Mucosa of gallbladder (tissue), 1 donor: ENCODE data around the gene RPEL1. TPM values are rescaled to one million over a fixed set of nuclear protein-coding genes. Genes with fewer than 3 reads are reported as not detected.

Source experiments
- DNase-seq: peaks from one replicate; pipeline ENCODE4 v3.0.0-alpha.2; 2020; ENCODE audit warnings: low spot score
- total RNA-seq: library from RNA; stranded (reverse); gene quantifications from one replicate; pipeline ENCODE4 v1.2.1, GENCODE V29; 2021
- donor health status: DM: no; HTN: no; CAD: no.

Gene RPEL1
- total RNA-seq, 1 donor from 2014 or later: 0.09 TPM

GRCh38 chr10:103280031-103280430, 34.3 kb downstream of the RPEL1 start:
- no peak for DNase-seq

- no peak for DNase-seq
Observed at GRCh38 chr10:103280506-103280905, 34.8 kb downstream of the RPEL1 start.

GRCh38 chr10:103281753-103282152, 36.1 kb downstream of the RPEL1 start:
- DNase-seq: no peak

GRCh38 chr10:103282961-103283360, 37.3 kb downstream of the RPEL1 start:
- no peak for DNase-seq

GRCh38 chr10:103284170-103284569, 38.5 kb downstream of the RPEL1 start:
- DNase-seq: no peak

GRCh38 chr10:103287992-103288391, 42.3 kb downstream of the RPEL1 start:
- DNase-seq: no peak

GRCh38 chr10:103291588-103291987, 45.9 kb downstream of the RPEL1 start:
- DNase-seq: no peak

GRCh38 chr10:103295374-103296015, 49.8 kb downstream of the RPEL1 start:
- no peak for DNase-seq

Other genes starting within 250 kb of the RPEL1 start
- gene NT5C2, start 52.6 kb upstream of the RPEL1 start, total RNA-seq: 95.2 TPM
- gene INA, start 31.3 kb downstream of the RPEL1 start, total RNA-seq: 0.40 TPM
- 5.2 TPM for gene PCGF6, start 105.3 kb downstream of the RPEL1 start, total RNA-seq
- gene TAF5, start 122.1 kb downstream of the RPEL1 start, total RNA-seq: 4.1 TPM
- 309 TPM for gene ATP5MK, start 150.6 kb downstream of the RPEL1 start, total RNA-seq
- 19.5 TPM for gene PDCD11, start 150.7 kb downstream of the RPEL1 start, total RNA-seq
- gene CALHM2, start 206.5 kb downstream of the RPEL1 start, total RNA-seq: 24.8 TPM
- not detected for gene CALHM1, start 213.0 kb downstream of the RPEL1 start, total RNA-seq
- gene CALHM3, start 233.4 kb downstream of the RPEL1 start, total RNA-seq: not detected
- gene NEURL1, start 247.8 kb downstream of the RPEL1 start, total RNA-seq: 4.9 TPM